ENCODE data around the gene CCDC91. TPM values are rescaled to one million over a fixed set of nuclear protein-coding genes. Genes with fewer than 3 reads are reported as not detected.

The CCDC91 gene
- total and polyA plus RNA-seq, 9 of the 15 experiments (the other 6 are each of a cell fraction or from before 2014, with no cell fraction given), result 10.1 to 31.1 (median 26.3) TPM

GRCh38 chr12:28242496-28243309, 52.4 kb downstream of the CCDC91 start:
- no peaks in the 10 kb centered on the region for H3K27me3 ChIP-seq (ENCODE audit: control insufficient read depth in 2 of 2, insufficient read depth in 2 of 2, low read length in 2 of 2)
- H3K9ac ChIP-seq (ENCODE audit: insufficient read depth in 1 of 2, low read depth in 2 of 2, low read length in 2 of 2), result peak overlapping the region; percentile 69 to 82; a peak in 3 of 4 replicates
- H3K9me1 ChIP-seq (ENCODE audit: control insufficient read depth, insufficient read depth, low read length), result no peaks in the 10 kb centered on the region
- H3K36me3 ChIP-seq (ENCODE audit: control insufficient read depth, insufficient read depth, low read length), result no peaks in the 10 kb centered on the region; the same call in 2 of the 3 replicates
- peak overlapping the region; percentile 31 for H3K4me3 ChIP-seq
- no TSS peak for BruUV-seq (replicated peaks)
- WGBS (ENCODE audit: insufficient coverage, low coverage, missing lambda C conversion rate), result 0% methylated on average over 9 of the region's 9 CpGs
- H3K4me1 ChIP-seq (replicated peaks in 1 of 2; ENCODE audit: control insufficient read depth in 2 of 2, insufficient read depth in 2 of 2, low read length in 2 of 2), result peaks cover 10 to 22% of the 10 kb centered on the region in 2 experiments; a peak in 3 of 5 replicates
- peak overlapping the region; percentile 86 for H2AFZ ChIP-seq (ENCODE audit: low read depth, low read length)
- ATAC-seq (peak; percentile 95), FAIRE-seq (peak; percentile 99), DNase-seq (ENCODE audit: extremely low read depth in 1 of 4, low spot score in 3 of 4) (peak; percentile 58 to 95 (median 70))
- peaks cover 39% of the 10 kb centered on the region for H3K79me2 ChIP-seq (ENCODE audit: control insufficient read depth, insufficient read depth, low read length)
- ChIA-PET POLR2A (no interaction called here), CTCF (ENCODE audit: low intra/inter-chr PET ratio) (no interaction called here)
- peak overlapping the region; percentile 96 for H3K27ac ChIP-seq (ENCODE audit: extremely low read depth, low read depth, low read length)
- intact Hi-C loops (cut with micrococcal nuclease) (loop anchor here (2.0 to 5.0 kb wide), 2 partner anchors 52 to 110 kb away; partner anchors contain the start of gene CCDC91), in situ Hi-C loops (cut with MboI) (no loop called here)
- no peaks in the 10 kb centered on the region for H3K9me3 ChIP-seq (replicated peaks; ENCODE audit: control insufficient read depth, insufficient read depth, low read depth, low read length)
- H3K4me2 ChIP-seq (ENCODE audit: insufficient read depth, low read length), result peak overlapping the region; percentile 78
- no peaks in the 10 kb centered on the region for H4K20me1 ChIP-seq (replicated peaks; ENCODE audit: control insufficient read depth, insufficient read depth, low read length)
- TF ChIP-seq ZKSCAN8 (CRISPR knock-in tag; IDR thresholded peaks at IDR 0.05), result peak; percentile 93
- TF ChIP-seq MTA3 (IDR thresholded peaks at IDR 0.05; ENCODE audit: borderline replicate concordance), result peak; percentile 60
- TF ChIP-seq BCOR (IDR thresholded peaks at IDR 0.05), result peak; percentile 77
- TF ChIP-seq ZNF175 (CRISPR knock-in tag; IDR thresholded peaks at IDR 0.05; ENCODE audit: low read depth), result peak; percentile 57; the same call in 1 of the 2 replicates
- peak; percentile 34; the same call in 1 of the 2 replicates for TF ChIP-seq NFRKB (IDR thresholded peaks at IDR 0.05; ENCODE audit: low read depth)
- peak; percentile 91 for TF ChIP-seq PRDM10 (IDR thresholded peaks at IDR 0.05; ENCODE audit: partially characterized antibody)
- TF ChIP-seq JUND (IDR thresholded peaks at IDR 0.05; ENCODE audit: borderline replicate concordance, low read depth, low read length), result peak; percentile 89
- TF ChIP-seq JUND (tag; IDR thresholded peaks at IDR 0.05; ENCODE audit: borderline replicate concordance, low read depth, low read length), result peak; percentile 82; the same call in 2 of the 3 replicates
- TF ChIP-seq SMAD3 (CRISPR knock-in tag; conservative IDR thresholded peaks at IDR 0.05), result peak; percentile 73; the same call in 1 of the 2 replicates
- peak; percentile 98 for TF ChIP-seq SMARCA4 (IDR thresholded peaks at IDR 0.05)
- peak; percentile 81 for TF ChIP-seq SOX6 (IDR thresholded peaks at IDR 0.05)
- TF ChIP-seq RFX1 (IDR thresholded peaks at IDR 0.05), result peak; percentile 28; the same call in 1 of the 2 replicates
- TF ChIP-seq ZNF140 (CRISPR knock-in tag; IDR thresholded peaks at IDR 0.05), result no peak
- TF ChIP-seq ELF4 (CRISPR knock-in tag; IDR thresholded peaks at IDR 0.05), result peak; percentile 82; the same call in 1 of the 2 replicates
- peak; percentile 14 for TF ChIP-seq TAF1 (IDR thresholded peaks at IDR 0.05; ENCODE audit: control insufficient read depth, extremely low read depth, insufficient read depth, low read length, severe bottlenecking)
- TF ChIP-seq EHMT2 (IDR thresholded peaks at IDR 0.05), result peak; percentile 83
- peak; percentile 95 for TF ChIP-seq CBFA2T2 (conservative IDR thresholded peaks at IDR 0.05)
- TF ChIP-seq NBN (IDR thresholded peaks at IDR 0.05; ENCODE audit: low read depth), result peak; percentile 77
